ENCODE measurements around the gene UHRF2.

The UHRF2 gene

DNA sequence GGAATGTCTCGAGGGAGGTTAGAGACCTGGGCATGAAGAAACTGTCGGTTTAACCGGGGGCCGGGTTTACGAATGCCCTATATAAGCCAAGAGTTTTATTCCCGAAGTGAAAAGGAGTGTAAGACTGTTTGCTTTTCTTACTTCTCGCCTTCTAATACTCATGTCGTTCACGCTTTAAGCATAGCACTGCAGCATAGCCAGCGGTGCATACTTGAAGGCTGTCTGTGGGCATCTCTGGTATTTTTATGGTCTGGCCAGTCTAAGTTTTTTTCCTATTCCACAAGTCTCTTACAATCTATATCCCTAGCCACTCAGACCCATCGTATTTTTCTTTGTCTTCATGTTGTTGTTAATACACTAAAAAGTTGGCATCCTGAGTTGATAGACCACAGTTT is 1.2 kb downstream of the UHRF2 start:
- peak in 1 of 2 donors; percentile 5 for DNase-seq
- ATAC-seq, result no peak
- Mint-ChIP-seq H3K4me3 (peak overlapping the region; percentile 73 to 82), H3K4me1 (peaks cover 57% of the 10 kb centered on the region), H3K27me3 (peaks cover 10% of the 10 kb centered on the region), H3K9me3 (no peaks in the 10 kb centered on the region), H3K27ac (peak overlapping the region; percentile 83 to 91)

DNA sequence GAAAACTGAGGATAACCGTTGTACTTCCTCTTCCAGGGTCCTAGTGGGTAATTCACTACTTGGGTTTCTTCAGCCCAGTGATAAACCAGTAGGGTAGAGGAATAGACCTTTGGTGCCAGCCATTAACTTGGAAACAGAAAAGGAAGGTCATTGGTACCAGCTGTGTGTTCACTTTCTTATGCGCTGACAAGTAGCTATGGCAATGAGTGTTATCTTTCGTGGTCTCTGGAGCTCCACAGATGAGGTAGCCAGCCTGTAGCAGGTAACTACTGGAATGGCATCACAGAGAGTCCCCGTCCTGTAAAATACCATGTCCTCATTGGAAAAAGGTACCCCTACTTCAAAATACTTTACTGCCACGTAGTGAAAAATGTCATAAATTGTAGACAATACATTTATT is 2.3 kb downstream of the UHRF2 start:
- ATAC-seq, result no peak
- Mint-ChIP-seq H3K9me3 (no peaks in the 10 kb centered on the region), H3K27ac (peak overlapping the region in 1 of 2 donors; percentile 40), H3K27me3 (peaks cover 3% of the 10 kb centered on the region), H3K4me3 (peak overlapping the region; percentile 73 to 82), H3K4me1 (peaks cover 63% of the 10 kb centered on the region)
- DNase-seq, result peak in 1 of 2 donors; percentile 37

DNA sequence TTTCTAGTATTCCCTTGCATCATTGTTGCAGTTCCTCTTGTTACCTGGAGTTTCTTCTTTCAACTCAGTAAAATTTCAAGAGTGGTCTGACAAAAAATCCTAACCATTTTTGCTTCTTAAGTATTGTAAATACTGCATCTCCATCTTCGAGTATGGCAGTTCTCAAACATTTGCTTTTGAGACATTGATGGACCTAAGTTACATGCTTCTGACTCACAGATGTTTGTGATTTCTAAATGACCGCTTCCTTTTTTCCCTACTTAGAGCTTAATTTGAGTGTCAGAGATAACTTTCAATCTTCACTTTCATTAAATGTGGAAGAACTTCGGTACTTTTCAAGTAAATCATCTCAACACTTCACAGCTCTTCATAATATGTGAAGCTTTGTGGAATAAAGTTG is 4.2 kb downstream of the UHRF2 start:
- Mint-ChIP-seq H3K4me1 (peaks cover 66% of the 10 kb centered on the region), H3K9me3 (no peaks in the 10 kb centered on the region), H3K4me3 (peak overlapping the region; percentile 67 to 69), H3K27ac (peak overlapping the region in 1 of 2 donors; percentile 28), H3K27me3 (no peaks in the 10 kb centered on the region)
- ATAC-seq (no peak), DNase-seq (no peak)

DNA sequence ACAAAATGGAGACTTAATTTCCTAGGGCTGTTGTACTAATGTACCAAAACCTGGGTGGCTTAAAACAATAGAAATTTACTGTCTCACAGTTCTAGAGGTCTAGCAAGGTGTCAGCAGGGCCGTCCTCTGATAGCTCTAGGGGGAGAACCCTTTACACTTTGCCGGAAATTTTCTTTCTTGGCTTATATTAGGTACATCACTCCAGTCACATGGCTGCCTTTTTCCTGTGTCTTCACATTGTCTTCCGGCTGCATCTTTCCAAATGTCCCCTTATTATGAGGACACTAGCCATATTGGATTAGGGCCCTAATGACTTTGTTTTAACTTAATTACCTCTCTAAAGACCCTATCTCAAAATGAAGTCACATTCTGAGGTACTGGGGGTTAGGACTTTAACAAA is 5.8 kb downstream of the UHRF2 start:
- H3K4me1 Mint-ChIP-seq, result peaks cover 67% of the 10 kb centered on the region
- peak; percentile 44 for ATAC-seq
- no peaks in the 10 kb centered on the region for H3K9me3 Mint-ChIP-seq
- peak overlapping the region; percentile 79 to 89 for H3K27ac Mint-ChIP-seq
- no peaks in the 10 kb centered on the region for H3K27me3 Mint-ChIP-seq
- H3K4me3 Mint-ChIP-seq, result peak overlapping the region; percentile 67 to 69
- DNase-seq, result no peak

DNA sequence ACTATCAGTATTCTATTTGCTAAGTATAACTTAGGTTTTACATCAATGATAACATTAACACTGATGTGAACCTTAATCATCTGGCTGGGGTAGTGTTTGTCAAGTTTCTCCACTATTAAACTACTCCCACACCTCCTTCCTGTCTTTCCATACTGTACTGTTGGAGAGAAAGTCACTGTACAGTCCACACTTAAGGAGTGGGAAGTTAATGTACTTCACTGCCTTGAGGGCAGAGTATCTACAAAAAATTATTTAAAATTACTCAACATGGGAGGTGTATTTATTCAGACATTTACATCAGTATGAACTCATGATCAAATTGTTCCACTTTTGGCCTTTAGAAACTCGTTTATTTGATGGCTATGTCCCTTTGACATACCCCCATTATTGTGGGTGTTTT is 11.9 kb downstream of the UHRF2 start:
- no peaks in the 10 kb centered on the region for H3K27me3 Mint-ChIP-seq
- no peak overlapping the region for H3K4me3 Mint-ChIP-seq
- H3K9me3 Mint-ChIP-seq, result no peaks in the 10 kb centered on the region
- ATAC-seq (no peak), DNase-seq (no peak)
- no peak overlapping the region for H3K27ac Mint-ChIP-seq
- H3K4me1 Mint-ChIP-seq, result peaks cover 58% of the 10 kb centered on the region

DNA sequence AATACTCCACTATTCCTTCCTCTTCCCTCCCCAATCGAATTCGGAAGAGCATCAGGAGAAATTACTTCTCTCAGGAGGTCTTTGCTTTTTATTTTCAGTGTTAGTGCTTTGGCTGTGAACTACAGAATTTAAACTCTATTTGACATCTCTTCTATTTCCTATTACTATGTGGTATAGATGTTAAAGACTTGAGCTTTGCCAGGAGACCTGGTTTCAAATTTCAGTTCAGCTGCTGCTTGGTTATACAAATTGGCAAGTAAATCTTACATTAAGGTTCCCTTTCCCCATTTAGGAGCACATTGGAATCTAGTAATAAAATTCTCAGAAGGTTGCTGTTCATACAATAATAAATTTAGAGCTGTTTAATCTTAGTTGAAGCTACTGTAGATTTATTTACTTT is 13.1 kb downstream of the UHRF2 start:
- H3K4me1 Mint-ChIP-seq, result peaks cover 66% of the 10 kb centered on the region

DNA sequence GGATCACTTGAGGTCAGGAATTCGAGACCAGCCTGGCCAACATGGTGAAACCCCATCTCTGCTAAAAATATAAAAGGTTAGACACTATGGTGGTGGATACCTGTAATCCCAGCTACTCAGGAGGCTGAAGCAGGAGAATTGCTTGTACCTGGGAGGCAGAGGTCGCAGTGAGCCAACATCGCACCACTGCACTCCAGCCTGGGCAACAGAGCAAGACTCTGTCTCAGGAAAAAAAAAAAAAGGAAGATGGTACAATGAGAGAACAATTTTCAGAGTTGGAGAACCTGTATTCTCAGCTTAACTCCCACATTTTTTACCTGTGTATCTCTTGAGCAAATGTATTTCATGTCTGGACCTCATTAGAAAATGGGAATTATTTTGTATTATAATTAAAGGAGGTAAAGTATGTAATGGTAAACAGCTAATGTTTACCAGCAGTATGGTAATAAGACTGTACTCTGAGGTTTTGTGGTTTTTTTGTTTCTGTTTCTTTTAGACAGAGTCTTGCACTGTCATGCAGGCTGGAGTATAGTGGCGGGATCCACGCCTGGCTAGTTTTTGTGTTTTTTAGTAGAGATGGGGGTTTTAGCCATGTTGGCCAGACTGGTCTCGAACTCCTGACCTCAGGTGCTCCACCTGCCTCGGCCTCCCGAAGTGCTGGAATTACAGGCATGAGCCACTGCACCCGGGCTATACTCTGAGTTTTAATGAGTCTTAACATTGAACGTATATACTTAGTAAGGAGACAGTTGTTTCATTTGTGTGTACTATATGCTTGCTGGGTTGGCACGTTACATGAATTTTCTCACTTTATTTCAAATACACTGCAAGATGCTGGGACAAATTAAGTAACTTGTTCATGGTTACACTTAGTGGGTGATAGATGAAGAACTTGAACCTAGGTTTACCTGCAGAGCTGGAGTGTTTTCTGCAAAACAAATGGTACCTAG is 16.2 kb downstream of the UHRF2 start:
- Mint-ChIP-seq H3K9me3 (no peaks in the 10 kb centered on the region), H3K4me1 (peaks cover 73% of the 10 kb centered on the region), H3K27me3 (no peaks in the 10 kb centered on the region), H3K4me3 (peak overlapping the region in 1 of 2 donors; percentile 2), H3K27ac (peak overlapping the region in 1 of 2 donors; percentile 71)
- no peak for DNase-seq
- ATAC-seq, result peak; percentile 94

More for the DNA sequence above, 13.1 kb downstream of the UHRF2 start:
- no peaks in the 10 kb centered on the region for H3K9me3 Mint-ChIP-seq
- no peak for ATAC-seq
- H3K27ac Mint-ChIP-seq, result no peak overlapping the region
- H3K27me3 Mint-ChIP-seq, result no peaks in the 10 kb centered on the region
- no peak for DNase-seq
- H3K4me3 Mint-ChIP-seq, result no peak overlapping the region

DNA sequence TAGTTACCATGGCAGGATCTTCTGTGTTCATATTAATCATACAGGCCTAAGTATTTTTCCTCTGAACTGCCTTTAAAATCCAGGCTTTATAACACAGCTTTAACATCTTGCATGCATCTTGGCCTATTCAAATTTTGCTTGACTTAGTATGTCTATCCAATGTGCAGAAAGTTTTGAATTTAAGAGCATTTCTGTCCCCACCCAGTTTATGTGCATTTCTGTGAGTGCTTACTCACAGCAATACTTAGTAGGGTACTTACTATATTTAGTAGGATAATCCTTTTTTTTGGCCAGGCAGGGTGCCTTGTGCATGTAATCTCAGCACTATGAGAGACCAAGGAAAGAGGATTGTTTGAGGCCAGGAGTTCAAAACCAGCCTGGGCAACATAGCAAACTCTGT is 18.0 kb downstream of the UHRF2 start:
- Mint-ChIP-seq H3K4me3 (no peak overlapping the region), H3K27ac (peak overlapping the region in 1 of 2 donors; percentile 82)

DNA sequence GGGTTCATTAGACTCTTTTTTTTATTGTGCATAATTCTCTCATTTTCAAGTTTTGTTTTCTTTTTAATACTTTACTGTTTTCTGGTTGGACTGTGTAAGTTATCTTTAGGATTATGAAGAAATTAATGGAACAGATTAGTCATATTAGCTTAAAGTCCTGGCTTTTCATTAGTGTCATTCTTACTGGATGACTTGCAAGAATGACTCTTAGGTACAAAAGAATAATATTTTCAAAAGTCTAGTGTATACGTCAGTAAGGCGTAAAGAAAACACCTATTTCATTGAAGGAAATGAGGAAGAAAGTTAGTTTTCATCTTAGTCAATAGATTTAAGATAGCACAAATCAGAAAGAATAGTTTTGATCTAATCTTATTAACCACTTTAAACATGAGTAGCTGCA is 20.4 kb downstream of the UHRF2 start:
- Mint-ChIP-seq H3K27me3 (no peaks in the 10 kb centered on the region), H3K4me3 (peak overlapping the region in 1 of 2 donors; percentile 19), H3K27ac (peak overlapping the region in 1 of 2 donors; percentile 46), H3K4me1 (peaks cover 64% of the 10 kb centered on the region), H3K9me3 (no peaks in the 10 kb centered on the region)
- ATAC-seq, result no peak
- no peak for DNase-seq

More for the DNA sequence above, 18.0 kb downstream of the UHRF2 start:
- DNase-seq (no peak), ATAC-seq (no peak)
- Mint-ChIP-seq H3K4me1 (peaks cover 64% of the 10 kb centered on the region), H3K9me3 (no peaks in the 10 kb centered on the region), H3K27me3 (no peaks in the 10 kb centered on the region)

DNA sequence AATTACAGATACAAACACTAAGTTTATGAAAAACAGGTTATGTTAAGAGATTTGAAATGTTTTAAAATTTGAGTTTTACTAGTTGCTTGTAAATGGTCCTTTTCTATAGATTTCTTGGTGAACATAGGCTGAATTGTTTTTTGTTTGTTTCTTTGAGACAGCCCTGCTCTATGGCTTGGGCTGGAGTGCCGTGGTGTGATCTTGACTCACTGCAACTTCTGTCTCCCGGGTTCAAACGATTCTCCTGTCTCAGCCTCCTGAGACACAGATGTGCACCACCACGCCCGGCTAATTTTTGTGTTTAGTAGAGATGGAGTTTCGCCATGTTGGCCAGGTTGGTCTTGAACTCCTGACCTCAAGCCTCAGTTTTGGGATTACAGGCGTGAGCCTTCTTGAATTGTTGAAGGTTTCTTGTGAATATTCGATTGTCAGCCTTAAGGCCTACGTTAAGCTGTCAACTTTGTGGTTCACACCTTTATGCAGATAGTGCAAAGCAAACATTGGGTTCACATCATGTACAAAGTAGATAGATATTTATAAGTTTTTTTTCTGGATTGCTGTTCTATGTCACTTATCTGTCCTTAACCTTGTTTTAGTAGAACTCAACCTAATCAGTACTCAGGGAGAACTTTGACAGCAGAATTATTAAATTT is 26.2 kb downstream of the UHRF2 start:
- Mint-ChIP-seq H3K4me3 (no peak overlapping the region), H3K27me3 (no peaks in the 10 kb centered on the region), H3K9me3 (no peaks in the 10 kb centered on the region), H3K27ac (no peak overlapping the region), H3K4me1 (peaks cover 44% of the 10 kb centered on the region)
- ATAC-seq (no peak), DNase-seq (no peak)

DNA sequence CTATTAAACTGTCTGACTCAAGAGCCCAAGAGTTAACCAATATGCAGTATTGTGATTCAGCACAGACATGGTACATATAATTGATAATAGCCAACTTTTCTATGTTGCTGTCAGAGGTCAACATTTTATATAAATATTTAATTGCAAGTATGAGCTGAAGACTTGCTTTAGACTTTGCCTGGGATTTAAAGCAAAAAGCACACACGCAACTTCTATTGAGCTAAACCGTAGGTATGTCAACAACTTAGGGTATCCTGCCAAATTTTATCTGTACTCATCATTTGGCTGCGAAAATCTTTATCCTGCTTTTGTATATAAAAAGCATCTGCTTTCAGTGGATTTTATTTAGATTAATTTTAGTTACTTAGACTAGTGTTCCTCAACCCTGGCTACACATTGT is 27.4 kb downstream of the UHRF2 start:
- H3K9me3 Mint-ChIP-seq, result no peaks in the 10 kb centered on the region
- peaks cover 42% of the 10 kb centered on the region for H3K4me1 Mint-ChIP-seq
- no peak overlapping the region for H3K27ac Mint-ChIP-seq
- no peaks in the 10 kb centered on the region for H3K27me3 Mint-ChIP-seq
- DNase-seq (no peak), ATAC-seq (no peak)
- H3K4me3 Mint-ChIP-seq, result no peak overlapping the region

DNA sequence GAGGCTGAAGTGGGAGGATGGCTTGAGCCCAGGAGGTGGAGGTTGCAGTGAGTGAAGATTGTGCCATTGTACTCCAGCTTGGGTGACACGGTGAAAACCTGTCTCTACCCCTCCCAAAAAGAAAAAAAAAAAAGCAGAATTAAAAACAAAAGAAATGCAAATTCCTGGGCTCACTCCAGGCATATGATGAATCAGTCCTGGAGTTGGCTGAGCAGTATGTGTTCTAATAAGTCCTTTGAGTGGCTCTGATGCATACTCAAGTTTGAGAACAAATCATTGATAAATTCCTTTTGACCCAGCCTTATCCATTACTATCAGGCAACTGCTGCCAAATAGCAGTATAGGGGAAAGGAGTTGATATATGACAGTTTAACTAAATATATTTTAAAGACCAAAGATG is 28.3 kb downstream of the UHRF2 start:
- no peak for ATAC-seq
- H3K27ac Mint-ChIP-seq, result no peak overlapping the region
- no peaks in the 10 kb centered on the region for H3K9me3 Mint-ChIP-seq
- no peak overlapping the region for H3K4me3 Mint-ChIP-seq
- DNase-seq, result no peak
- H3K4me1 Mint-ChIP-seq, result peaks cover 44% of the 10 kb centered on the region
- H3K27me3 Mint-ChIP-seq, result no peaks in the 10 kb centered on the region

DNA sequence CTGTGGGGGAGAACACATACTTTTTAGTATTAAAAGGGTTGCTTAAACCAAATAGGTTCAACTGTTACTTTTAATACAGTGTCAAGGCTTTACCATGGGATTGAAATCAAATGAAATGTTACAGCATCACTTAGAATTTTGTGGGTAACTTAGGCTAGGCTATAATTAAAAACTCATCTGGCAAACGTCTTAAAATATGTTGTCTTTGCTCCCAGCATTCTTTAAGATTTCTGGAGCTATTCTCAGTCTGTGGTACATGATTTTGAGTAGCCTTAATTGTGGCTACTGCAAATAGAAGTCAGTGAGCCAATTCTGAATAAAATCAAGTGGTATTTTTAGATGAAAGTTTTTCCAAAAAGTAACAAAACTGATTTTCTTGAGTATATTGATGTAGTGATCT is 30.7 kb downstream of the UHRF2 start:
- Mint-ChIP-seq H3K9me3 (no peaks in the 10 kb centered on the region), H3K27me3 (no peaks in the 10 kb centered on the region), H3K27ac (no peak overlapping the region), H3K4me3 (no peak overlapping the region), H3K4me1 (peaks cover 63% of the 10 kb centered on the region)
- ATAC-seq, result no peak
- DNase-seq, result no peak

DNA sequence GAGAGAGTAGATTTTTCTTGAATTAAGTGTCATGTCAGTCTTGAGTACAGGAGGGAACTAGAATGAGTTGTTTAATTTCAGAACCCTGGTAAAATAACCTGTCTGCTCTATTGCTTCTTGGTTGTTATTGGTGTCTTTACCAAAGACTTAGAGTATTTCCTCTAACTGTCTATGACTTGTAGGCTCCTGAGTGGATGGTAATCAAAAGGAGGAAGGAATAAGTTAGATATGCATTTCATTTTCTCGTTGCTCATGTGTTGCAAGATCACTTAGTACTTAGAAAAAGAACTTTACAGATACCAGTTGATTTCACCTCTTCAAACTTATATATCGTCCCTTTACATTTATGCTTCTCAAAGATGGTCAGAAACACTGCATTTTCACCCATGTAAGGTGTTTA is 31.1 kb downstream of the UHRF2 start:
- H3K4me1 Mint-ChIP-seq, result peaks cover 66% of the 10 kb centered on the region
- no peak for DNase-seq
- no peak for ATAC-seq
- H3K27ac Mint-ChIP-seq, result no peak overlapping the region
- H3K9me3 Mint-ChIP-seq, result no peaks in the 10 kb centered on the region
- no peak overlapping the region for H3K4me3 Mint-ChIP-seq
- no peaks in the 10 kb centered on the region for H3K27me3 Mint-ChIP-seq

DNA sequence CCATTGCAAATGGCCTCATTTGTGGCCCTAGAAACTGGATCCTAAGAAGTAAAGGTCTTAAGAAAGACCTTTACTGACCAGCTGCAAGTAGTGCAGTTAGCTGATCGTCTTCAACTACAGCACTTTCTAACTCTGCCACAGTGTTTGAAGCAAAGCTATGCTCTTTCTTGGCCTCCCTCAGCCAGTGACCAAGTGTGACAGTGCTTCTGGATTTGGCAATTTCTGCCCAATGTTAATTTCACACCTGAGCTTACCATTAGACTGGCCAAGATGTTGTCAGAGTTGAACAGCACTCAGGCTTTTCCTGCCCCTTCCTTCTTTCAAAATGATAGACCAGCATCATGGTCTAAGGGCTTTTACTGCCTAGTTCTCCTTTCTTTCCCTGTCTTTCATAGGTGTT is 36.1 kb downstream of the UHRF2 start:
- Mint-ChIP-seq H3K4me1 (peaks cover 66% of the 10 kb centered on the region), H3K4me3 (no peak overlapping the region), H3K9me3 (no peaks in the 10 kb centered on the region), H3K27me3 (no peaks in the 10 kb centered on the region), H3K27ac (no peak overlapping the region)
- ATAC-seq, result no peak
- DNase-seq, result no peak

DNA sequence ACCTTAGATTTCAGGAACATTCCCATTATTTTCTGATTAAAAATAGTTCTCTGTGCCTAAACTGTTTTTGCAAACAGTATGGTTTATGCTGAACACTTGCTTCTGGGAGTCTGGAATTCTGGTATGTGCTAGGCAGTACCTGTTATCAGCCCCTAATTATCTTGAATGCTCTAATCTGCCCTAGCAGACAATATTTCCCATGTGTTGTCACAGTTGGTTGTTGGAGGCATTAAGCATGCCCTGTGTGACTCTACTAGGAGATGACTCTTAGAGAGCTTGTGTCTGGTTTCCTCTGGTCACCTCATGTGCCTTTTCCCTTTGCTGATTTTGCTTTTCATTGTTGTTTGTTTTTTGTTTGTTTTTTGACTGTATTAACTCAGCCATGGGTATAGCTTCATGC is 36.6 kb downstream of the UHRF2 start:
- Mint-ChIP-seq H3K27ac (no peak overlapping the region), H3K9me3 (no peaks in the 10 kb centered on the region), H3K27me3 (no peaks in the 10 kb centered on the region), H3K4me3 (no peak overlapping the region), H3K4me1 (peaks cover 62% of the 10 kb centered on the region)
- no peak for DNase-seq
- ATAC-seq, result no peak
